Measurements from ENCODE around the gene SLC4A1AP.

Gene SLC4A1AP

DNA sequence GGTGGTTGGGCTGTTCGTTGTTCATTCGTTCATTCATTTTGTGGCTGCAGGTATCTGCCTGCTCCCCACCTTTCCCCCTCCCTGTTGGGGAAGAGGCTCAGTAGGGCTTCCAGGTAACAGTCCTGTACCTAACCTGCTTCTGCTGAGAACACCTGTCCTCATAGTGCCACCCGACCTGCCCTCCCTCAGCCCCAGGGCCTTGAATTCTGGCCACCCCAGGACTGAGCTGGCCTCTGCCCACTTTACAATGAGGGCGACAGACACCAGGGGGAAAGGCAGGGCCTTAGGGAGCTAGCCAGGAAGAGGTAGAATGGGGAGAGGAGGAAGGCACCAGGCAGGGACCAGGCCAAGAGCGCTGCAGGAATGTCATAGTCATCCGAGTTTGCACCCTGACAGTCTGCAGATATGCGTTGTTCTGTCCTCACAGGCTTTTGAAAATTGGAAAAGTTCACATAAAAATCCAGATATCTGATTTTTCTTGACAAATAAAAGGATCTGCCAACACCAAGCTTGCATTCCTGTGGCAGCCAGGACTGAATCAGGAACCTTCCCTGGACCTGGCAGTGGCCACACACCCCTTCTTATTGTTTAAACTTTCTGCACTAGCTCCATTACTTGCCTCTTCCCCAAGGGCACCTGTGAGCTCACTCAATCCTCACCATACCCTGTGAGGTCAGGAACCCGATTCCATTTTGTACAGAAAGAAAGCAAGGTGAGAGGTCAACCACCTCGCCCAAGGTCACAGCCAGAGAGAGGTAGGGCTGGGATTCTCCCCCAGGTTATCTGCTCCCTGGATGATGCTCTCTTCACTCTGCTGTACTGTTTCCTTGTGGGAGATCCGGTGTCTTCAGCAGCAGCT is 72.6 kb downstream of the SLC4A1AP start:
- DNase-seq (ENCODE audit: low read depth) = no peak
- TF ChIP-seq, protein P1, sequence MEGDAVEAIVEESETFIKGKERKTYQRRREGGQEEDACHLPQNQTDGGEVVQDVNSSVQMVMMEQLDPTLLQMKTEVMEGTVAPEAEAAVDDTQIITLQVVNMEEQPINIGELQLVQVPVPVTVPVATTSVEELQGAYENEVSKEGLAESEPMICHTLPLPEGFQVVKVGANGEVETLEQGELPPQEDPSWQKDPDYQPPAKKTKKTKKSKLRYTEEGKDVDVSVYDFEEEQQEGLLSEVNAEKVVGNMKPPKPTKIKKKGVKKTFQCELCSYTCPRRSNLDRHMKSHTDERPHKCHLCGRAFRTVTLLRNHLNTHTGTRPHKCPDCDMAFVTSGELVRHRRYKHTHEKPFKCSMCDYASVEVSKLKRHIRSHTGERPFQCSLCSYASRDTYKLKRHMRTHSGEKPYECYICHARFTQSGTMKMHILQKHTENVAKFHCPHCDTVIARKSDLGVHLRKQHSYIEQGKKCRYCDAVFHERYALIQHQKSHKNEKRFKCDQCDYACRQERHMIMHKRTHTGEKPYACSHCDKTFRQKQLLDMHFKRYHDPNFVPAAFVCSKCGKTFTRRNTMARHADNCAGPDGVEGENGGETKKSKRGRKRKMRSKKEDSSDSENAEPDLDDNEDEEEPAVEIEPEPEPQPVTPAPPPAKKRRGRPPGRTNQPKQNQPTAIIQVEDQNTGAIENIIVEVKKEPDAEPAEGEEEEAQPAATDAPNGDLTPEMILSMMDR (IDR thresholded peaks at IDR 0.05; ENCODE audit: insufficient read depth, low read depth, low read length, missing control alignments) = no peak
- no peak overlapping the region for H3K4me3 ChIP-seq (ENCODE audit: low read length)

DNA sequence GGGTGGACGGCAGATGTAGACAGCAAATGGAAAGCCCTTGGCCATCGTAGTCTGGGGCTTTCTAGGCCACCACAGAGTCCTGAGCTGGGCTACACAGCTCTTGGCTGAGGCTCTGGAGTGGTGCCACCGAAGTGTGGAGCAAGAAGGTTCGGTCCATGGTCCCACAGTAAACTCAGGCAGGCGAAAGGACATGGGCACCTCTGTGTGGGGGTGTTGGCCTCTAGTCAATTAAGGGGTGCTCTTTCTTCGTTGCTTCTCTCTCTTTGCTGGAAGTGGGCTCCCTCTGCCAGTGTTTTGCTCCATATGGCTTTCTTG is 73.2 kb downstream of the SLC4A1AP start:
- TF ChIP-seq, protein P1 (IDR thresholded peaks at IDR 0.05; ENCODE audit: insufficient read depth, low read depth, low read length, missing control alignments) = no peak
- no peak overlapping the region for H3K4me3 ChIP-seq (ENCODE audit: low read length)
- DNase-seq (ENCODE audit: low read depth) = no peak

DNA sequence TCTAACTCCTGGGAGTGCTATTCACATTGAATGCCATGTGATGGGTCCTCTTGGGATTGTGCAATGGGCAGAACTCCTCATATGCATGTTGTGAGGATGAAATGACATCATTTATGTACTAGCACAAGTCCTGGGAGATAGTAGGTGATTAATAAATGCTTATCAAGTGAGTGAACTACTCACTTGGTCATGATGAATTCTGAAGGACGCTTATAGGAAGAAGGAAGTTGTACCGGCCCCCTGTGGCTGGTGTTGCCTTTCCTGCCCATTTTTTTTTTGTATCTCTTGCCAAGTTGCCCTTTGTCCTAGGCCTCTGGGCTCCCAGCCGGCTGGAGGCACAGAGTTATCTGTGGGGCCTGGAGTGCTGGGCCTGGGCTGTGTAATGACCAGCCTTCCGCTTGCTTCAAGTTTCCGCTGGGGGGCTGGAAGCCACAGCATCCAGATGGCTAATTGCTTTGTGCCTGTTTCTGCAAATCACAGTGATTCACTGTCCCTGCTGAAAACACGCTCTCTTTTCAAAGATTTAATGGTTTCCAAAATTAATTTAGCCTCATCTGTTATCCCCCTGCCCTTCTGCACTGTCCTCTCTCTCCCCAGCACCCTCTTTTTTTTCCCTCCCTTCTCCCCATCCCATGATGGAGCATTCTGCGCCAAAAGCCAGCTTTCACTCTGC is 74.1 kb downstream of the SLC4A1AP start:
- no peak overlapping the region for H3K4me3 ChIP-seq (ENCODE audit: low read length)
- TF ChIP-seq, protein P1 (IDR thresholded peaks at IDR 0.05; ENCODE audit: insufficient read depth, low read depth, low read length, missing control alignments) = no peak
- peak; percentile 93 for DNase-seq (ENCODE audit: low read depth)

DNA sequence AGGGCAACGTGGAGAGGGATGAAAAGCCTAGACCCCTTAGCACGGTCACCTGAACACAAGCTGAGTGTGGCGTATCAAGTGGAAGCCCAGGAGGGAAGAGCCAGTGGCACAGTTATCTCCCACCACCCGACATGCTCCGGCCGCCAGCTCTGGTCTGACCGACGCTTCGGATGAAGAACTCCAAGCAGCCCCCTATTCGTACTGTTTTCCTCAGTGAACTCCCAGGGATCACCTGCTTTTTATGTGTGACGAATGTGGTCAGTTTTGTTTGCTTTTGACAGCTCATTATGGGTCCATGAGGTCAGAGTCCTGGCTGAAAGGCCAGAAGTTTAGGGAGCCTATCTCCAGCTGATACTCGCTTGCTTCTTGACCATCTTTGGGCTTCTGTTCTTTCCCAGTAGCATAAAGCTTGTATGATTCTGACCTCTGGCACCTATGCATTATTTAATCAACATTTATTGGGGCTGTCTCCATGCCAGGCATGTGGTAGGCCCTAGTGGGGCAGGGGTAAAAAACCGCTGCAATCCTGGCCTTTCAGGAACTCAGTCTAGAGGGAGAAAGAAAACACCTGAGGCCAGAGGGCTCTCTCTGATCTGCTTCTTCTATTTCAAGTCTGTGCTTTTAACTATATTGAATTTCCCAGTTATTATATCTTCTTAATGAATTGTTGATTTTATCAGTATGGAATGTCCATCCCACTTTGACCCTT is 74.8 kb downstream of the SLC4A1AP start:
- H3K4me3 ChIP-seq (ENCODE audit: low read length) = no peak overlapping the region
- no peak for DNase-seq (ENCODE audit: low read depth)
- TF ChIP-seq, protein P1 (IDR thresholded peaks at IDR 0.05; ENCODE audit: insufficient read depth, low read depth, low read length, missing control alignments) = no peak

GRCh38 chr2:27739058-27739373 is 75.3 kb downstream of the SLC4A1AP start:
- no peak overlapping the region for H3K4me3 ChIP-seq (ENCODE audit: low read length)
- no peak for DNase-seq (ENCODE audit: low read depth)

DNA sequence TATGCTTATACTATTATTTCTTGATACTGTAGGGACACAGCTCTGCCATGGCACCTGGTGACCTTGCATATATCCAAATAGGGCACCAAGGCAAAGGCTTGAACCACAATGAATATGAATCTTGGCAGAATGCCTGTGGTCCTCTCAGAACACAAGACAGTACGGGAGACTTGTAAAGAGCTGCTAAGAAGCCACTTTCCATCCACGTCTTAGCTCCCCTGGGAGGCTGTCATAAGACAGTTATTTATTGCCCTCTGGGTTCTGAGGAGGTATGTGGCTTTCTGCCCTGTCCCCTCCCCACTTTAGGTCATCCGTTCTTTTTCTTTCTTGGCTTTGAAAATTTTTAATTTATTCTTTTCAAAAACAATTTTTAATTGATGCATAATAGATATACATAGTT is 78.0 kb downstream of the SLC4A1AP start:
- no peak overlapping the region for H3K4me3 ChIP-seq (ENCODE audit: low read length)
- no peak for DNase-seq (ENCODE audit: low read depth)

More at GRCh38 chr2:27739058-27739373, 75.3 kb downstream of the SLC4A1AP start:
- TF ChIP-seq, protein P1 (IDR thresholded peaks at IDR 0.05; ENCODE audit: insufficient read depth, low read depth, low read length, missing control alignments) = no peak

More for the DNA sequence above, 78.0 kb downstream of the SLC4A1AP start:
- TF ChIP-seq, protein P1 (IDR thresholded peaks at IDR 0.05; ENCODE audit: insufficient read depth, low read depth, low read length, missing control alignments) = no peak

All from epithelial cell of esophagus (primary cell).